CD1c-positive myeloid dendritic cell (primary cell): ENCODE measurements around the gene CPNE5.
A peak's percentile ranks its signal among the peaks of the same experiment; 100 is the strongest.

Experiments used
- DNase-seq: peaks from one replicate; pipeline ENCODE4 v3.0.0-alpha.2; 2016; ENCODE audit errors: extremely low spot score

CPNE5 gene

GRCh38 chr6:36857325-36857724 is 18.1 kb upstream of the CPNE5 start:
- no peak for DNase-seq

DNA sequence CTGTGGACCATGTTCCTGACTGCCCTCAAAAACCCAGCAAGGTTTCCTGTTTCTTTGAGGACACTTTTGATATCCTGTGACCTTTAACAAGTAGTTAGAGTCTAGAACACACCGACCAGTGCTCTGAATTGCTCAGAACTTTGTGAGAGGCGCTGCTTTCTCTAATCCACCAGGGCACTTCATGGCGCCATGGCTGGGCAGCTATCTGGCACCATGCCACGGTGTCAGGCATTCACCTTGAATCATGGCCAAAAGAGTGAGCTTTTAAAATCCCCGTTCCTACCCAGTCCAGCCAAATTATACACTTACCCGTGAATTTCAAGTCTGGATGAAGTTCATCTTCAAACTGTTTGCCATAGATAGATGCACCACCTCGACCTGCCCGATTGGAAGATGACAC is 17.0 kb upstream of the CPNE5 start:
- DNase-seq = no peak

DNA sequence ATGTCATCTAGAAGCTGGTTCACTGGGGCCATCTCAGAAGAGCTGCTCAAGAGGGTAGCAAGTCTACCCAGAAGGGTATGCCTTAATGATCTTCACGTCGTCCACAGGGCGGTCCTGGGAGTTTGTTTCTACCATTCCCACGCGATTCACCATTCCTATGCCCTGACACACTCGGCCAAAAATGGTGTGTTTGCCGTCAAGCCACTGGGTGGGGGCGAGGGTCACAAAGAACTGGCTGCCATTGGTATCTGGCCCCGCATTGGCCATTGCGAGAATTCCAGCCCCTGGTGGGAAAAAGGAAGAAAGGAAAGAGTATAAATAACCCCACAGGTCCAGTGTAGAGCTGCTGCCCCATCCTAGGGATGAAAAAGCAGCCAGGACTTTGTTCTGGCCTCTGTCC is 16.5 kb upstream of the CPNE5 start:
- no peak for DNase-seq

GRCh38 chr6:36853325-36853724 is 14.1 kb upstream of the CPNE5 start:
- DNase-seq = peak; percentile 94

DNA sequence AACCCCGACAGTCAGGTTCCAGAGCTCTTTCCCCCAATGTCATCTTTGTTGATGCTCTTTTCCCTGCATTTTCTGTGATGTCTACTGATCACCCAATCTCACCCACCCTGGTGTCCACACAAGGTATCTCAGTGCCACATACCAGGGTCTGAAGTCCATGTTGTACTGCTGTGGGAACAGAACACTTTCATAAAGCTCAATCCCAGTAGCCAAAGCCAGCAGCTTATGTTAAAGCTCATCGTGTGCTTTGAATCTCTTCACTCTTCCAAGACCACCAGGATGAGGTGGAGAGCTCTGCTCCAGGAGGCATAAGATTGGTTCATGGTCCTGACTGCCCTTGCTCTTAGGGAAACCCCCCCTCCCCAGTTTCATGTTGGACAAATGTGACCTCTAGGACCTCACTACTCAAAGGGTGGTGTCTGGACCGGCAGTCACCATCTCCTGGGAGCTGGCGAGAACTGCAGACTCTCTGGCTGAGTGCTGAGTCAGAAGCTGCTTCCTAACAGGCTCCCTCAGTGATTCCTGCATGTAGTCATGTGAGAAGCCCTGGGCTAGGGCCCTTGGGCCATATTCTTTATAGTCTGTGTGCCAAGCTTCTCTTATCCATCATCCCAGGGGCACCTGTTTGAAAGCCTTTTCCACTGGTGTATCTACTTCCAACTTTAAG is 13.4 kb upstream of the CPNE5 start:
- DNase-seq = peak; percentile 24

- no peak for DNase-seq
Measured at GRCh38 chr6:36851626-36852025, 12.4 kb upstream of the CPNE5 start.

DNA sequence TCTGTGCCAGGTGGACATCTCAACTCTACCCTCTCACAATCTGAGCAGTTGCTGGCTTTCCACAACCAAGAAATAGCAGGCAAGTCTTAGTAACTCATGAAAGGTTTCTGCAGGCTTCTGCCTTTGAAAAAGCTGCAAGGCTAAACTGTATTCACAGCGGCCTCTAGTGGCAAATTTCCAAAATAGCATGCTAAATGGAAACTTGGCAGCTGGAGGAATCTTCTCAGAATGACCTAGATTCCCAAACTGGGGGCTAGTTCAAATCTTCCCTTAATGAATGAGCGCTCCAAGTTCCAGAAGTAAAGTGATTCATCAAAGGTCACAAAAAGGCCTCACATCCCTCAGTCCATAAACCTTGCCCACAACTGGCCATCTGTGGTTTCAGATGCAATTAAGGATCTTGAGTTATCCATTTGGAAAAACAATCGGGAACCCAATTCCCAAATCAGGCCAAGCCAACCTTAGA is 11.9 kb upstream of the CPNE5 start:
- DNase-seq = peak; percentile 85

DNA sequence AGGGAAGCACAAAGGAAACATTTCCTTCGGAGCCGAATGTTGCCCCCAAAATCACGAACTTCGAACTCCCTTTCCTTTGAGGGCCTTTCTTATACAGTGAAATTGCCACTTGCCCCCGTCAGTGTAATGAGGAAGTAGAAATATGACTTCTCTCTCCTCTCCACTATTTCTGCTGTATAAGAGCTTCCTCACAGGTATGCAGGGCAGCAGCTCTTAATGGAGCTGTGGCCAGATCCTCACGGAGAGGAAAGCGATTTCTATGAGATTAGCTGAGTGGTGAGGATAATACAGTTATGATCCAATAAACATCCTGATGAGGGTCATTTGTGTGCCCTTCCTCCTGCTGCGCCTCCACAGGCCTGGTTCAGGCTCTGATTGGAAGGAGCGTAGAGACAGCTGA is 10.8 kb upstream of the CPNE5 start:
- peak; percentile 23 for DNase-seq

- DNase-seq = peak; percentile 85
Measured at GRCh38 chr6:36848658-36849441, 9.6 kb upstream of the CPNE5 start.

DNA sequence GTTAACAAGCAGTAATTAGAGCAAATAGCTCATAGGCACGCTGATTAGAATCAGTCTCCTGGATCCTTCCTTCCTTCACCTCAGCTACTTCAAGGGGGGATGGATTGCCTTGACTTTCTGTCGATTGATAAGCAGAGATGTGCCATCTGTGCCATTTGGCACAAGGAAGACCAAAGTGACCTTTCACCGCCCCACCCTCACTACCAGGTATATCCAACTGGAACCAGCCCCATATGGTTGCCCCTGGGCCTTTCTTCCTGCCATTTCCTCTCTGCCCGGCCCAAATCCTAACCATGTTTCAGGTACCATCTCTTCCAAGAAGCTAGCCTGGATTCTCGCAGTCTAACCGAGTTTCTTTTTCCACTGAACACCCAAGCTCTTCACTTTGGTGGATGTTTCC is 8.7 kb upstream of the CPNE5 start:
- DNase-seq = no peak

DNA sequence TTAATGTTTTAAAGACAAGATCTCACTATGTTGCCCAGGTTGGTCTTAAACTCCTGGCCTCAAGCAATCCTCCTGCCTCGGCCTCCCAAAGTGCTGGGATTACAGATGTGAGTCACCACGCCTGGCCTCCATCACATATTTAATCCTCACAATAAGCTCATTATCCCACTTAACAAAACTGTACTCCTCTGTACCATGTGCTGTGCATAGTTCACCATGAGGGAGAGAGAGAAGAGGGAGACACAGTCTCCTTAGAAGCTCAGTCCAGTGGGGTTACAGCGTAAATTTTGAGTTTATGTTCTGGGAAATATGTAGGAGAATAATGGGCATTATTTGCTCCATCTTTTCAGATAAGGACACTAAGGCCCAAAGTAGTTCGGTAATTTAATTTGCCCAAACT is 7.9 kb upstream of the CPNE5 start:
- DNase-seq = no peak

DNA sequence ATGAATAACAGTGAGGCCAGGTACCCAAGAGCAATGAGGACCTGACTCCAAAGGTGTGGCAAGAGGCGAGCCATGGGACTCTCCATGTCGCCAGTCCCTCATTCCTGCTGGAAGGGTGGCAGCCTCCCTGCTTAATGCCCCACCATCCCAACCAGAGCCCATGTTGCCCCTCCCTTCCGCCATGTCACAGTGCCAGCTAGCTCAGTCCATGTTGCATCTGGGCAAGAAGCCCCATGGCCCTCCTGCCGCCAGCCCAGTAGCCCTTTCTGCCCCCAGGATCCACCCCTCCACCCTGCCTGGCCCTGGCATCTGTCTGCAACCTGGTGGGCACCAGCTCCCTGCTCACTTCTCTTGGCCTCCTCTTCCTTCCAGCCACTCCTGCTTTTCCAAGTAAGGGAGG is 6.0 kb upstream of the CPNE5 start:
- no peak for DNase-seq

- DNase-seq = no peak
Measured at GRCh38 chr6:36844232-36845170, 5.3 kb upstream of the CPNE5 start.

GRCh38 chr6:36843170-36843569 is 3.9 kb upstream of the CPNE5 start:
- no peak for DNase-seq

DNA sequence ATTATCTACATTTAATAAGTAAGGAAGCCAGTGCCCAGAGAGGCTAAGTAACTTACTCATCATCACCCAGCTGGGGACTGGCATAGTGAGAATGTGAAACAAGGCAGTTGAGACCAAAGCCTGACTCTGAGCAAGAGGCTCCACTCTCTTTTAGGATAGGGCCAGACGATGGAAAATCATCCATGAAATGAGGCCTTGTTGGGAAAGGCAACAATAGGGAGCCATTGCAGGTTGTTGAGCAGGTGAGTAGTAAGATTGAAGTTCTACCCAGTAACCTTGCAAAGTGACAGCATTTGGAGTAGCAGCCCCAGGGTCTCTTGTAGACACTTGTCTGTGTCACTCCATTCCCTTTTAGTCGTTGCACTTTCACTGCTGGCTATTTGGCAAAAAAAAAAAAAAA is 2.5 kb upstream of the CPNE5 start:
- DNase-seq = no peak

- no peak for DNase-seq
Measured at GRCh38 chr6:36840432-36841403, 1.5 kb upstream of the CPNE5 start.

DNA sequence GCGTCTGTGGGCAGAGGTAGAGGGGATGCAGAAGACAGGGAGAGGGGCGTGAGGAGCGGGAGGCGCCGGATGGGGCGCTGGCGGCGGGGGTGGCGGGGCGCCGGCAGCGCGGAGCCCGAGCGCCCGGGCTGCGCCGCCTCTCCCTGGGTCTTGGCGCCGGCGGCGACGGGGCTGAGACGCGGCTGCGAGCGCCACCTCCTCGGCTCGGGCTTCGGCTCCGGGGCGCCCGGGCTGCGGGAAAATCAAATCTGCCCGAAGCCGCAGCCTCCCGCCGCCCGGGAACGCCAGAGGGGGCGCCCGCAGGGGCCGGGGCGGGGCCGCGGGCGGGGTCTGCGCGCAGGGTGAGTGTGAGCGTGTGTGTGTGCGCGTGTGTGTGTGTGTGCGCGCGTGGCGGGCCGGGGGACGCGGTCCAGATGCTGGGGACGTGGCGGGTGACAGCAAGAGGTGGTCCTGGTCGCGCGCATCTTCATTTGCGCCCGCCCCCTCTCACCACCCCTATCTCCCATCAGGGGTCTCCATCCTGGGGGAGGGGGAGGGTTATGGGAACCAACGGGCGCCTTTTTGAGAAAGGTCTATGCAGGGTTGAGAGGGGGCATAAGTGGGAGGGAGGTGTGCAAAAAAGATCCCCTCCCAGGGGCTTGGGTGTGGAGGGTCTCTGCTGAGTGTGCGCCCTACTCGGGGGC is 646 bp upstream of the CPNE5 start:
- peak; percentile 34 for DNase-seq

DNA sequence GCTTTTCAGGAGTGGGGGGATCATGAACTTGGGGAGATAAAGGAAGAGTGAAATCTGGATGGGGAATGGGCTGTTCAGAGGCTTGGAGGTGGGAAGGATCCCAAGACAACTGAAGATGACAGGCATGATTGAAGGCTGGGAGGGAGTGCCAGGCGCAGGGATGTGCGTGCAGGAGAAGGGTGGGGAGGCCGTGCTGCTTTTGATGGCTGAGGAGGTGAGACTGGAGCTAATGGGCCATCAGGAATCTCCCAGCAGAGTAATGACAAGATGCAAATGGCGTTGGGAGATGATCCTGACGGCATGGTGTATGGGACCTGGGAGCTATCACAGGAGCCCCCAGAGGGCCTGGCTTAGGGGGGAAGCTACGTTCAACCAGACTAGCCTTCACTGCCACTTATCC is 1.6 kb downstream of the CPNE5 start:
- no peak for DNase-seq

- no peak for DNase-seq
Measured at GRCh38 chr6:36837022-36837339, 2.3 kb downstream of the CPNE5 start.

- DNase-seq = no peak
Measured at GRCh38 chr6:36836111-36837021, 2.9 kb downstream of the CPNE5 start.
